Inflammatory macrophage (primary cell): ENCODE measurements around the gene TMED9.
A peak's percentile ranks its signal among the peaks of the same experiment; 100 is the strongest.

ENCODE experiments used
- DNase-seq, 2 donors: peaks; one replicate each; pipeline ENCODE4 v3.0.0-alpha.2; 2020 to 2022

Gene TMED9

DNA sequence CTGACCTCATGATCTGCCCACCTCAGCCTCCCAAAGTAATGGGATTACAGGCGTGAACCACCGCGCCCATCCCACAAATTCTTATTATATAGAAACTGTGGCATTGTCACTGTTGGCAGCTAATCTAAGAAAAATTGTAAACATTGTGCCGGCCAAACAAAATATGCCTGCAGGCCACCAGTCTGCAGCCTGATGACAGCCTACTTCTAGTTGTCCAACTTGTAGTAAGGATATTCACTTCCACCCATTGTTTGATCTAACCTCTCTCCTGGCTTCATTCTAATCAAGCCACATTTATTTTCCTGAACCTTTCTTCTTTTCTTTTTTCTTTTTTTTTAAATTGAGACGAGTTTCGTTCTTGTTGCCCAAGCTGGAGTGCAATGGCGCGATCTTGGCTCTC is 13.7 kb upstream of the TMED9 start:
- DNase-seq: no peak

DNA sequence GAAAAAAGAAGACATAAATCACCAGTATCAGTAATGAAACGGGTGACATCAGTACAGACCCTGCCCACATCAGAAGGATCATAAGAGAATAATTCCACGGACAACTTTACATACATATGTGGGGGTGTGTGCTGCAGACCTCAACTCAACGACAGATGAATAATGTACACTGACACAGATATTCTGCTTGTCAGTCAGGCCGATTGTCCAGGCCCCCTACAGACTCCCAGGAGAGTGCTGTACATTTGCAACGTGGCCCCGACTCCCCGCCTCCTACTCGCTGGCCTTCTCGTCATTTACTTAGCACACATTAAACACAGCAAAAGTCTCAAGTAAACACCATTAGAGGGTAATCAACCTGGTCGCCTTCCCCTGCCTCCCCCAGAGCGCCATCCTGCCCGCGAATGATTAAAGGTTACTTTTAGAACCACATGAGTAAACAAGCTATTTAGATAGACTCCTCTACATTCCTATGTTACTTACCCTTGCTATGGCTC is 3.5 kb upstream of the TMED9 start:
- no peak for DNase-seq

DNA sequence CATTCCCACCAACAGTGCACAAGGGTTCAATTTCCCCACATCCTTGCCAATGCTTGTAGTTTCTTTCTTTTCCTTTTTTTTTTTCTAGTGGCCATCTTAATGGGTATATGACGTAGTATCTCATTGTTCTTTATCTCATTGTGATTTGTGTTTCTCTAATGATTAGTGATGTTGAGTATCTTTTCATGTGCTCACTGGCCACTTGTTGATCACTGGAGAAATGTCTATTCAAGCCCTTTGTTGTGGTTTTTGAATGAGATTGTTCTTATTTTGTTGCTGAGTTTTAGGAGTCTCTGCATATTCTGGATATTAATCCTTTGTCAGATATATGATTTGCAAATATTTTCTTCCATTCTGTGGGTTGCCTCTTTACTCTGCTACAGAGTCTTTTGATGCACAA is 1.6 kb upstream of the TMED9 start:
- DNase-seq: no peak

DNA sequence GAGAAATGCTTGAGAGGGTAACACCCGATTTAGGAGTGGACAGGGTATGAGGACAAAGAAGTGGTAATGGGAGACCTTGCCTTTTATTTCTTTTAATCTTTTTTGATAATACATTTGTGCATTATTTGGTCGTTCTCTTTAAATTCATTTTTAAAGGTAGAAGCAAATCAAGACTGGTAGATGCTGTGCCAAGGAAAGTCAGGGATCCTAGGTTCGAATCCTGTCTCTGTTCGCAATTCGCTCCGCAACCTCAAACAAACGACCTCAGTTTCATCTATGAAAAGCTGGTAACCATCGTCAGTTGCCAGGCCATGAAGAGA is 353 bp upstream of the TMED9 start:
- DNase-seq: no peak

DNA sequence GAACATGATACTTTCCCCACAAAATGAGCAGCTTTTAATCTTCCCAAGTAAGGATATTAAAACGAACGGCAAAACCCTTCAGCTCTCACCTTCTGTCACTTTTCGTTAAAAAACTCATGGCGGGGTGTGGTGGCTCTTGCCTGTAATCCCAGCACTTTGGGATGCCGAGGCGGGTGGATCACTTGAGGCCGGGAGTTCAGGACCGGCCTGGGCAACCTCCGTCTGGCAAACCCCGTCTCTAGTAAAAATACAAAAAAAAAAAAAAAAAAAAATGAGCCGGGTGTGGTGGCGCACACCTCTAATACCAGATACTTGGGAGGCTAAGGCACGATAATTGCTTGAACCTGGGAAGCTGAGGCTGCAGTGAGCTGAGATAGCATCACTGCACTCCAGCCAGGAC is 902 bp downstream of the TMED9 start:
- DNase-seq: no peak

DNA sequence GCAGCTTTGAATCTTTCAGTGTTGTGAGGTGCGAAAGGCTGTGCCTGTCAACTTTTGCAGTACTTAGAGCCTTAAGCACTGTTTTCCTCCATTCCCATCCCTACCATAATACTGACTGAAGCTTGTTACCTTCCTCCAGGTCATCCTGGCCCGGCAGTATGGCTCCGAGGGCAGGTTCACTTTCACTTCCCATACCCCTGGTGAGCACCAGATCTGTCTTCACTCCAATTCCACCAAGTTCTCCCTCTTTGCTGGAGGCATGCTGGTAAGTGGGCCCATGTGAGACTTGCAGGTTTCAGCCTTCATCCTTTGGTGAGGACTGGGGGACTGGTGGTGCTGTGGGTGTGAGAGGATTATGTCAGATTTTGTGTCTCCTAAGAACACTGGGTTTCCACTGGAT is 1.5 kb downstream of the TMED9 start:
- DNase-seq: no peak

DNA sequence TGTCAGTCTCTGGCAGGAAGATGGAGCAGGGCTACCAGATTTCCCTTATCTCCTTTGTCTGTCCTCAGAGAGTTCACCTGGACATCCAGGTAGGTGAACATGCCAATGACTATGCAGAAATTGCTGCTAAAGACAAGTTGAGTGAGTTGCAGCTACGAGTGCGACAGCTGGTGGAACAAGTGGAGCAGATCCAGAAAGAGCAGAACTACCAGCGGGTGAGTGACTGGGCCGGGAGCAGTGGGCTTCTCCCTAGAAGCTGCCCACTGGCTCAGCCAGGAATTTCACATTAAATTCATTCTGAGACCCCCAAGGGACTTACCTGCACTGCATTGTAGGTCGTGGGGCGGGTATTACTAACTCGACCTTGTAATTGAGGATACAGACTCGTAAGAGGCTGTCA is 2.1 kb downstream of the TMED9 start:
- no peak for DNase-seq

DNA sequence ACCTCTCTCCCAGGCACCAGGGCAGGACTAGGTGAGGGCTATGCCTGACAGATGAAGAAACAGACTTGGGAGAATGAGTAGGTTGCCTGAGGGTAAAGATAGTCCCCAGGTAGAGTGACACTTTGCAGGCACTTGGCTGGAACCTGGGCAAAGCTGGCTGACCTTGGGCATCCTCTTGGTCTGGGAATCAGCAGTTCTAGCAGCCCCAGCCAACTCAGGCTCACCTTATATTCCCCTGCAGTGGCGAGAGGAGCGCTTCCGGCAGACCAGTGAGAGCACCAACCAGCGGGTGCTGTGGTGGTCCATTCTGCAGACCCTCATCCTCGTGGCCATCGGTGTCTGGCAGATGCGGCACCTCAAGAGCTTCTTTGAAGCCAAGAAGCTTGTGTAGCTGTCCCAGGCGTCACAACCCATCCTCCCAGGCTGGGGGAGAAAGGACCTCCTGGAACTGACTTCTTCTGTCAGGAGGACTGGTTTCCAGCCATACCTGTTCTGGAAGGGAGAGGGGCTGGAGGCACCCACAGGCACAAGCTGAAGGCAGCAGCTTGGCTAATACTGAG is 3.1 kb downstream of the TMED9 start:
- no peak for DNase-seq

DNA sequence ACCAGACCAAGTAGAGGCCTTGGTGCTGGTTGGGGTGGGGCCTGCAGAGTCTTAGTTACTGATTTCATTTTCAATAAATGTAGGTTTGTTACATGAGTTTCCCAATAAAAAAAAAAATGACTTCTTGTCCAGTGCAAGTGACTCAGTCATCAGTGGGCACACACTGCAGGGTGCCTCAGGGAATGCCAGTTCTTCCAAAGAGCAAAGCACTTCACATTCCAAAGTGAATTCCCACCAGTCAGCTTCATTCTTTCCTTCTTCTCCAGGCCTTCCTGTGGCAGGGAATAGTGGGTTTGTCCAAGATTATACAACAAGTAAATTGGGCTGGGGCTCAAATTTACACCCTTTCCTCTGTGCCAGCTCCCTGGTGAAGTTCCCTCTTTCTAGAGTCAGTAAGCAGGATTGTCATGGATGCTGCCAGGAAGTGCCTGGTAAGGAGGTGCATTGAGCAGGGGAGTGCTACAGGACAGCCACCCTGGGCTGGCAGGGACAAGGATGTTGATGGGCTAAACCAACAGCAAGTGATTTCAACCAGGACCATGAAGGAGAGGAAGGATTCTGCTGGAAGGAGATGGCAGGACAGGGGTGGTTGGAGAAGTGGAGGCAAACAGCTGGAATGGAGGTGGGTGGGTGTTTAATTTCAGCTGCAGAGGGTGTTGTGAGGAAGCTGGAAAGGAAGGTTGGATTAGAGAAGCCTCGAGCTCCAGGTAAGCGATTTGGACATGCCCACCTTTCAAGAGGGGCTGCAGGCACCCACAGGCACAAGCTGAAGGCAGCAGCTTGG is 4.2 kb downstream of the TMED9 start:
- no peak for DNase-seq

DNA sequence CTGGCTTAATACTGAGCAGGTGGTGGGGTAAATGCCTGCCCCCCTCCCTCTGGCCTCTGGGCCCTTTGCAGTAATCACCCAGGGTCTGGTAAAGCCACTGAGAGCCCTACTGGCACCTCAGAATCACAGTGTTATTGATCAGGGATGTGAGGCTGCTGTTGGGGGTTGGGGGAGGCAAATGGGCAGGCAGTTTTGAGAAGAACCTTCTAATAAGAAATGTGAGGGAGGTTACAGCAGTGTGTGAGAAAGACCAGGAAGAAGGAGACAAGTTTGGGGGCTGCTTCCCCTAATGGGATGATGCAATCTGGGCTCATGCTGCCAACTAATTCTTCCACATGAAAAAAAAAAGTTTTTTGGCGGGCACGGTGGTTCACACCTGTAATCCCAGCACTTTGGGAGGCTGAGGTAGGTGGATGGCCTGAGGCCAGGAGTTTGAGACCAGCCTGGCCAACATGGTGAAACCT is 4.8 kb downstream of the TMED9 start:
- DNase-seq: no peak

DNA sequence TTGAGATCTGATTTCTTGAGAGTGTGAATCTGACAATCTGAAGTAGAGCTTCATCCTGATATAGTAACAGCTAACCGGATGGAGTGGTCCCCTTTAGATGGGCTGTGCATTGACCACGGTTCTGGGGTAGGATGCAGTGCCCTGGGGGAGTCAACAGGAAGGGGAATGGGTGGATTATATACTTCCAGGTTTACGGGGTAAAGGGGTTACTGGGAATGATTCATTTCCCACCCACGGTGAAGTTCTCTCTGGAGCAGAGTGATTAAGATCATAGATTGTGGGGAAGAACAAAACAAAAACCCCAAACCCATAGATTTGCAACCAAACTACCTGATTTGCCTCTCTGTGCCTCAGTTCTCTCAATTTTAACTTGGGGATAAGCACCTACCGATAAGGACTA is 6.5 kb downstream of the TMED9 start:
- no peak for DNase-seq

DNA sequence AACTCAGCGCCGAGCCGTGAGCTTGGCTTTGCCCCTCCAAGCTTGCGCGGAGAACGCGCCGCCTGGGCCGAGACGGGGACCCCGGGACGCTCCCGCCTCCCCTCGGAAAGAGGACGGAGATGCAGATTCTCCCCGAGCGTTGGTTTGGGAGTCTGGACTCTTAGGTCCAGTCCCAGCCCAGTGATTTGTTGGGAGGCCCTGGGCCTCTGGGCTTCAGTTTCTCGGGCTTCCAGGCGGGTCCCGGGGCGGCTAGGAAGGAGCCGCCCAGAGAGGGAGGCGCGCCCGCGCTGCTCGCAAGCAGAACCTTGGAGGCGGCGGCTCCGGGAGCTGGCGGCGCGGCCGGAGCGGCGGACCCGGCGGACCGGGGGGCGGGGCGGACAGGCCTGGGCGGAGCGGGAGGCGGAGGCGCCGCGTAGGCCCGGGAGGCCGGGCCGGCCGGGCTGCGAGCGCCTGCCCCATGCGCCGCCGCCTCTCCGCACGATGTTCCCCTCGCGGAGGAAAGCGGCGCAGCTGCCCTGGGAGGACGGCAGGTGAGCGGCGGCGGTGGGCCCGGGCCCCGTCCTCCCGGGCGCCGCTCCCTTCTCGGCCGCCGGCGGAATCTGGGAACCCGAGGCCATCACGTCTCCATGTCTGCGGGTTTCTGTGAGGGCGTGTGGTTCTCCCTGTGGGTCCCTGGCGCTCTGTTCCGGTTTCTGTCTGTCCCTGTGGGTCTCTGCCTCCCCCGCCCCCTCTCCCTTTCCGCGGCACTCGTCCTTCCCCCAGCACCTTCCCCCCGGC is 7.9 kb downstream of the TMED9 start, which contains the start of gene B4GALT7:
TSS of gene B4GALT7 (plus strand) at position 402 of the 777 bp plus-strand sequence. CDS start at position 481, 79 bp downstream.
- peak; percentile 77 to 89 for DNase-seq

DNA sequence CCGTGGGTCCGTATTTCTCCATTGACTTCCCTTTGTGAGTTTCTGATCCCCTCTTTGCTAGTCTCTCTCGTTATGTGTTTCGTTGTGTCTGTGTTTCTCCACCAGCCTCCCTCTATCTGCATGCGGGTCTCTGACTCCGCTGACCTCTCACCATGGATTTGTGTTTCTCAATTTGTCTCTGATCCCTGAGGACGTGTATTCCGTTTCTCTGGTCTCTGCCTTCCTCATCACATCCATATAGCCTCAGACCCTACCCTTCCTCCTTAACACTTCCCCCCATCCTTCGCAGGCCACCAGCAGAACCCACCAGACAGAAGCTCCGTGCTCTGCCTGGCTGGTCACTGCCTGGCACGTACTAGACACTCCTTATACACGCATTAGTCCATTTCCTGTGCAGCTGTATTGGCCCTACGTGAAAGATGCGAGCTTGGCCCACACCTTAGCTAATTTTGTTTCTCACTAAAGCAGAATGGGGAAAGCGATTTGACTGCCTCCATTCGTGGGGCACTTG is 8.6 kb downstream of the TMED9 start:
- peak in 1 of 2 donors; percentile 13 for DNase-seq

DNA sequence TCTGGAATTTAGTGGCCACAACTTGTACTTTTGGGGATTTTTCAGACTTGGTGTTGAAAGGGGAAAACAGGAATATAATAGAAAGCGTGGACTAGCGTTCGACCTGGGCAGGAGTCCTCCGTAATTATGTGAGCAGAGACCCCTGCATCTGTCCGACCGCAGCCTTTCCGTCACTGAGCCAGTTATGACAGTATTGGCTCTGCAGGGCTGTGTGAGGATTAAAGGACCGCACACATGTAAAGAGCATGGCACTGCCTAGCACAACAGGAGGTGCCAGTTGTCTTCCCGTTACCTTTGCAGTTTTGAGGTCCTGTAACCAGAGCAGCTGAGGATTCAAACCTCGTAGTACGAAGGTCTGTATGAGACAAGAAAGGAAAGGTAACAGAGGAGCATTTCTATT is 9.1 kb downstream of the TMED9 start:
- DNase-seq: no peak

DNA sequence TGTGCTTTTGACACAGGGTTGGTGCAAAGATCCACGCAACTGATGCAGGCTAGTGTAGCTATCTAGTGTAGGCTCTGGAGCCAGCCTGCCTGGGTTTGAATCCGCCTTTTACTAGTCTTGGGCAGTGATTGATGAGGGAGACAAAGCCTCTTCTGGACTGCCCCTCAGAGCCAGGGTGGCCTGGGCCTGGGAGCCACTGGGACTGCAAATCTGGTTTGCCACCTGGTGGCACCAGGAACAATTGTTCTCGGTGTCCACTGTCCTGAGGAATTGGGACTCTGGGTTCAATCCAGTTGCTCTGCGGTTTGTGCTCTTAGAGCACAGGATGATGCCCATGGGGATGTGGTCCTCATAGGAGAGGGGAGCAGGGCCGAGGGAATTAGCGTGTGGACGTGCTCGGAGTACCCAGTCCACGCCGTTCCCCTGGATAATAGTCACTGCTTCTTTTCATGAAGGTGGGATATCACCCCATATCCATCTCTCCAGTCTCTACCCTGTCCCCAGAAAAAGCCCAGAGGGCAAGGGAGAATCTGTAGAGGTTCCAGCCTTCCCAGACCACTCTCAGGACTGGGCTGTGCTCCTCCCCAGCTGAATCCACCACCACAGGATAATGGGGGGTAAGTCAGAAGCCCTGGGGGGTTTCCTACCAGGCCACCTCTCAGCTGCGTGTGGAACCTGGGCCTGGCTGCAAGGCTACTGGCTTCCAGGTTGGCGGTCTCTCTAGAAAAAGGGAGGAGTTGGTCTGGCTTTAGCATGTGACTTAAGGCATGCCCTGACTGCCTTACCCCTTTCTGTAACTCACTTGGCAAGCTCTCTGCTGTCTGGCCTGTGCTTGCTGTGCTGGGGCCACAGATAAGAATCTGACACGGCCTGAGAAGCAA is 9.8 kb downstream of the TMED9 start:
- no peak for DNase-seq

DNA sequence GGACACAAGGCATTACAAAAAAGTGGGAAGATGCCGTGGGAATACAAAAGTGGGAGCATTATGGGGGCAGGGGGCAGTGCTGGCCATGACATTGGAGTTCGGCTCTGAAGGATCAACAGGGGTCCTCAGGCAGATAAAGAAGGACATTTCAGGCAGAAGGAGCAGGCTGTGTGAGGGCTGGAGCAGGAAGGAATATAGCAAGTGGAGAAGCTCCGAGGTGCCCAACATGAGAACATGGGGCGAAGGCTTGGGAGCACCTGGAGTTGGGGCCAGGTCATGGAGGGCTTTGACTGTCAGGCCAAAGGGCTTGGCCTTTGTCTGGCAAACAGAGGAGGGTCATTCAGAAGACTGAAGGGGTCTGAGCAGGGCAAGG is 10.4 kb downstream of the TMED9 start:
- no peak for DNase-seq

DNA sequence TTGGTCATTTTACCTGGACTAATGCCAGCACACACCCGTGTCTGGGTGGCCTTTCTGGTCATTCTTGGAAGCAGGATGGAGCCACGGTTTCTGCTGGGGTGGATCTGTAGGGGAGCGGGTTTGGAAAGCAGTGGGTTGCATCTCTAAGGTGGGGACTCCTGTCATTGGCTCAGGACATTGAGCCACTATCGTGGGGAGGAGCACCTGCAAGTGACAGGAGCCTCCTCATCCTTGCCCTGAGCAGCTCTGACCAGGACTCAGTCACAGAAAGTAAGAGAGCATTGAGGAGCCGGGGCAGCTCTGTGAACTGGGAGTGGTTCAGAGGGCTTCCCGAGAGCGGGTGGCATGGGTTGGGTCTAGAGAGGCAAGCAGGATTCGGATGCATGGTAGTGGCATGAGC is 11.6 kb downstream of the TMED9 start:
- no peak for DNase-seq

DNA sequence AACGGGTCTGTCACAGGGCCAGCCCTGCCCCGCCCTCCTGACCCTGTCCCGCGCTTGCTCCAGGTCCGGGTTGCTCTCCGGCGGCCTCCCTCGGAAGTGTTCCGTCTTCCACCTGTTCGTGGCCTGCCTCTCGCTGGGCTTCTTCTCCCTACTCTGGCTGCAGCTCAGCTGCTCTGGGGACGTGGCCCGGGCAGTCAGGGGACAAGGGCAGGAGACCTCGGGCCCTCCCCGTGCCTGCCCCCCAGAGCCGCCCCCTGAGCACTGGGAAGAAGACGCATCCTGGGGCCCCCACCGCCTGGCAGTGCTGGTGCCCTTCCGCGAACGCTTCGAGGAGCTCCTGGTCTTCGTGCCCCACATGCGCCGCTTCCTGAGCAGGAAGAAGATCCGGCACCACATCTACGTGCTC is 12.1 kb downstream of the TMED9 start:
- no peak for DNase-seq

DNA sequence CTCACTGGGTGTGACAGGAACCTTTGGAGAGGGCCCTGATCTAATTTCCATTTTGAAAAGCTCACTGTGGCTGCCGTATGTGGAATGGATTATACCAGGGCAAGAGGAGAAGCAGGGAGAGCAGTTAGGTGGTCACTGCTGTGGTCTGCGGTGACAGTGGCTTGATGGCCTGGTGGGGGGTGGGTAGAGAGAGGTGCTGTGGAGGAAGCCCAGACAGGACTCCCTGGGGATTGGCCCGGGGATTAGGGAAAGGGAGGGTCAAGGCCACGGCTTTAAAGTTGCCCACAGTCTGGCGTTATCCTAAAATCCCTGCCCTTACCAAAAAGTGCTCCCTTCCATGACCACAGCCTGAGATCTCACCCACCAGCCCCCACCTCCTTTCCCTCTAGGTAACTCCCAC is 12.7 kb downstream of the TMED9 start:
- no peak for DNase-seq

DNA sequence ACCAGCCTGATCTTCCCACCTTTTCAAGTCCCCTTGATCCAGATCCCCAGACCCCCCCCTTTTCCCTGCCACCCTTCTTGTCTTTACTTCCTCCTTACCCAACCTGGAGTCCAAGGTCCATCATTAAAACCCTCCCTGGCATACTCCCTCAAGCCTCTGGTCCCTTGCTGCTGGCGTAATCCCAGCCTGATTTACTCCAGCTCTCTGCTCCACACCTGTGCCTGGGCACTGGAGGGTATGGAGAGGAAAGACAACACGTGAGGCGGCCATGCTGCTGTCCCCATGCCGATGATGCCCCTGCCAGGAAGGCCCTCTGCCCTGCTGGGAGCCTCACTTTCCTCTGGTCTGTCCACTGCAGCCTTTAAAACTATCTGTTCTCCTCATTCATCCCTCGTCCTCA is 13.1 kb downstream of the TMED9 start:
- no peak for DNase-seq

DNA sequence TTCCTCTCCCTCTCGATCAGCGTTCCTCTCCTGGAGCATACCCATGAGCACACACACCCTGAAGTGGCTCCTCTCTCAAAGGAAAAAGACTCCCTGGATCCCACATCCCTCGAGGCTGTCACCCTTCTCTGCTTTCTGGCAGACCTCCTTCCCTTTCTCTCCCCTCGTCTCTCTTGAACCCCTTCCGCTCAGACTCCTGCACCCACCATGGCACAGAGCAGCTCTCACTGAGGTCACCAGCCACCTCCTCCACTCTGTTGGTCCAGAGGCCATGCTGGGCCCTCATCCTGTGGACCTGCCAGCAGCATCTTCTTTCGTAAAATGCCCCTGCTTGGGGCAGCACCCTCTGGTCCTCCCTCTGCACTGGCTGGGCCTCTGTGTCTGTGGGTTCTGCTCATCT is 13.7 kb downstream of the TMED9 start:
- no peak for DNase-seq
